Mesothelial cell of epicardium (in vitro differentiated cells): ENCODE measurements around the gene SLC35F1. TPM values are rescaled to one million over a fixed set of nuclear protein-coding genes. Genes with fewer than 3 reads are reported as not detected.

ENCODE experiments used
- DNase-seq, 2 experiments: peaks; one replicate each; pipeline ENCODE4 v3.0.0; 2021; ENCODE audit warnings: low spot score in 2 of 2; ENCODE audit not compliant: unreplicated experiment in 2 of 2
- H3K27ac Mint-ChIP-seq: 2 replicates; pipeline ENCODE4 v1.8.0; 2021; ENCODE audit warnings: mixed read lengths
- H3K27me3 Mint-ChIP-seq: 2 replicates; pipeline ENCODE4 v1.8.0; 2021; ENCODE audit warnings: low read depth, mixed read lengths
- H3K36me3 Mint-ChIP-seq: 2 replicates; pipeline ENCODE4 v1.8.0; 2021; ENCODE audit warnings: mixed read lengths
- H3K4me1 Mint-ChIP-seq: 2 replicates; pipeline ENCODE4 v1.8.0; 2021; ENCODE audit warnings: mixed read lengths
- H3K4me3 Mint-ChIP-seq: 2 replicates; pipeline ENCODE4 v1.8.0; 2021; ENCODE audit warnings: mild to moderate bottlenecking, moderate library complexity, mixed read lengths
- H3K9me3 Mint-ChIP-seq: 2 replicates; pipeline ENCODE4 v1.8.0; 2021; ENCODE audit warnings: mixed read lengths
- CTCF ChIP-seq: fragments of 200-600 bp; sonication (generic); IDR thresholded peaks from one replicate; pipeline ENCODE4 v1.5.0; 2021; ENCODE audit warnings: antibody characterized with exemption; ENCODE audit not compliant: unreplicated experiment
- total RNA-seq: library from RNA; stranded (reverse); gene quantifications from 3 replicates; pipeline ENCODE4 v1.2.1, GENCODE V29; 2021

Gene SLC35F1
- total RNA-seq, 1 donor from 2014 or later, result 0.78 TPM

GRCh38 chr6:118042855-118043254, 135.8 kb downstream of the SLC35F1 start:
- Mint-ChIP-seq H3K27me3 (no peaks in the 10 kb centered on the region), H3K4me3 (no peak overlapping the region), H3K27ac (no peak overlapping the region), H3K9me3 (peaks cover 7% of the 10 kb centered on the region), H3K4me1 (no peaks in the 10 kb centered on the region), H3K36me3 (no peaks in the 10 kb centered on the region)
- no peak for TF ChIP-seq CTCF
- DNase-seq, result no peak

- Mint-ChIP-seq H3K4me3 (no peak overlapping the region), H3K36me3 (no peaks in the 10 kb centered on the region), H3K9me3 (peaks cover 7% of the 10 kb centered on the region), H3K4me1 (no peaks in the 10 kb centered on the region), H3K27me3 (no peaks in the 10 kb centered on the region), H3K27ac (no peak overlapping the region)
- no peak for DNase-seq
- no peak for TF ChIP-seq CTCF
Measured at GRCh38 chr6:118044275-118044674, 137.2 kb downstream of the SLC35F1 start.

GRCh38 chr6:118054082-118054481, 147.0 kb downstream of the SLC35F1 start:
- H3K4me1 Mint-ChIP-seq, result no peaks in the 10 kb centered on the region
- H3K27me3 Mint-ChIP-seq, result no peaks in the 10 kb centered on the region
- H3K4me3 Mint-ChIP-seq, result no peak overlapping the region
- no peaks in the 10 kb centered on the region for H3K9me3 Mint-ChIP-seq
- H3K36me3 Mint-ChIP-seq, result no peaks in the 10 kb centered on the region
- DNase-seq, result no peak
- H3K27ac Mint-ChIP-seq, result no peak overlapping the region
- no peak for TF ChIP-seq CTCF

GRCh38 chr6:118061666-118062065, 154.6 kb downstream of the SLC35F1 start:
- peaks cover 8% of the 10 kb centered on the region for H3K9me3 Mint-ChIP-seq
- H3K4me3 Mint-ChIP-seq, result no peak overlapping the region
- H3K27me3 Mint-ChIP-seq, result no peaks in the 10 kb centered on the region
- no peak for TF ChIP-seq CTCF
- no peaks in the 10 kb centered on the region for H3K36me3 Mint-ChIP-seq
- H3K27ac Mint-ChIP-seq, result no peak overlapping the region
- no peaks in the 10 kb centered on the region for H3K4me1 Mint-ChIP-seq
- DNase-seq, result no peak

- Mint-ChIP-seq H3K27me3 (peaks cover 16% of the 10 kb centered on the region), H3K4me1 (no peaks in the 10 kb centered on the region), H3K9me3 (no peaks in the 10 kb centered on the region), H3K36me3 (no peaks in the 10 kb centered on the region), H3K4me3 (no peak overlapping the region), H3K27ac (no peak overlapping the region)
- no peak for TF ChIP-seq CTCF
- no peak for DNase-seq
Measured at GRCh38 chr6:118080547-118080946, 173.5 kb downstream of the SLC35F1 start.

- H3K27ac Mint-ChIP-seq, result no peak overlapping the region
Measured at GRCh38 chr6:118083711-118084110, 176.6 kb downstream of the SLC35F1 start.

More at GRCh38 chr6:118083711-118084110, 176.6 kb downstream of the SLC35F1 start:
- DNase-seq, result no peak
- no peaks in the 10 kb centered on the region for H3K4me1 Mint-ChIP-seq
- peaks cover 16% of the 10 kb centered on the region for H3K27me3 Mint-ChIP-seq
- no peaks in the 10 kb centered on the region for H3K36me3 Mint-ChIP-seq
- no peak for TF ChIP-seq CTCF
- H3K4me3 Mint-ChIP-seq, result no peak overlapping the region
- H3K9me3 Mint-ChIP-seq, result no peaks in the 10 kb centered on the region
